Ovary (tissue), 9 donors: Measurements from ENCODE around the gene HLTF. TPM values are rescaled to one million over a fixed set of nuclear protein-coding genes. Genes with fewer than 3 reads are reported as not detected.

Experiments used
- DNase-seq, 5 donors: peaks; one replicate each; pipeline ENCODE4 v3.0.0-alpha.2; 2019 to 2020
- H3K27ac ChIP-seq, 2 donors: fragments of 200-600 bp; one replicate each; pipeline versions ENCODE4 v1.5.1 to v1.8.0; 2019 to 2022
- H3K27me3 ChIP-seq: fragments of 200-600 bp; one replicate; pipeline ENCODE4 v1.8.0; 2022
- H3K36me3 ChIP-seq: fragments of 200-600 bp; sonication (generic); one replicate; pipeline ENCODE4 v1.5.1; 2019
- H3K4me1 ChIP-seq: one replicate; pipeline ENCODE4 v1.8.1; 2013; ENCODE audit warnings: mild to moderate bottlenecking, moderate library complexity; ENCODE audit not compliant: insufficient read depth
- H3K4me3 ChIP-seq: fragments of 200-600 bp; sonication (generic); one replicate; pipeline ENCODE4 v1.5.1; 2017
- H3K9me3 ChIP-seq, 2 donors: fragments of 200-600 bp in 1 of 2; sonication (generic) in 1 of 2; one replicate each; pipeline versions ENCODE4 v1.5.1 to v1.8.1; 2013 to 2019; ENCODE audit warnings: mild to moderate bottlenecking in 1 of 2, moderate library complexity in 1 of 2
- EP300 ChIP-seq: sonication (generic); formaldehyde crosslinking; IDR thresholded peaks from one replicate; pipeline ENCODE4 v1.6.1; 2017; ENCODE audit warnings: antibody characterized with exemption
- POLR2A ChIP-seq: fragments of 450-650 bp; IDR thresholded peaks from one replicate; pipeline ENCODE4 v1.6.1; 2017; ENCODE audit warnings: antibody characterized with exemption, mild to moderate bottlenecking, moderate library complexity
- WGBS, 3 donors: extraction: QIAGEN DNeasy Blood & Tissue Kit in 1 of 3; methylation state at CpG; one replicate each; pipeline versions ENCODE4 v1.1.5 to v1.1.7; 2013 to 2017; 5-methylcytosine and 5-hydroxymethylcytosine counted together
- intact Hi-C, 4 donors: fragments of 100-400 bp; cut with DNase I; formaldehyde crosslinking; loops; one replicate each; pipeline versions ENCODE4 v1.11.0 to v1.15.1; 2022 to 2023
- polyA plus RNA-seq, 2 donors: library from polyadenylated mRNA; stranded (reverse); fragments of 200-250 nt in 1 of 2; fragments of 350-450 nt in 1 of 2; fragmentation: Illumina TruSeq in 1 of 2; extraction: RNeasy Lipid Tissue Mini Kit (QIAGEN cat#74804) in 1 of 2; gene quantifications; one replicate each; pipeline ENCODE4 v1.2.3, GENCODE V29; 2013 to 2014
- total RNA-seq, 7 donors: library from RNA; depleted of rRNA in 2 of 7; stranded (reverse); fragments of >200 nt in 2 of 7; fragmentation: NEBNext Ultra II Directional in 3 of 7; extraction: Animal tissue kit (Norgen Biotek cat#: 25700) in 3 of 7; gene quantifications; one replicate each; pipeline versions ENCODE4 v1.1.0 to v1.2.4, GENCODE V29; 2016 to 2023
- TF ChIP-seq, protein P1 (sequence below), 3 donors: fragments of 450-650 bp in 2 of 3; fragments of 200-600 bp in 1 of 3; IDR thresholded peaks; one replicate each; pipeline versions ENCODE4 v1.5.1 to v1.8.0; 2016 to 2022; ENCODE audit warnings: antibody characterized with exemption in 3 of 3, mild to moderate bottlenecking in 1 of 3
- donor health status: DM: no; HTN: no; CAD: no; lungs with moderate emphysema.
- donor health status: DM: no; HTN: no; CAD: no.
- donor health status: Bipolar disorder and iron deficiency.
- donor health status: DM: yes; HTN: yes; CAD: no.
- donor health status: DM: no; HTN: no; CAD: no.
- donor health status: DM: yes; HTN: yes; CAD: no.

Gene HLTF
- total and polyA plus RNA-seq, 9 donors = 11.3 to 35.3 (median 31.0) TPM

DNA sequence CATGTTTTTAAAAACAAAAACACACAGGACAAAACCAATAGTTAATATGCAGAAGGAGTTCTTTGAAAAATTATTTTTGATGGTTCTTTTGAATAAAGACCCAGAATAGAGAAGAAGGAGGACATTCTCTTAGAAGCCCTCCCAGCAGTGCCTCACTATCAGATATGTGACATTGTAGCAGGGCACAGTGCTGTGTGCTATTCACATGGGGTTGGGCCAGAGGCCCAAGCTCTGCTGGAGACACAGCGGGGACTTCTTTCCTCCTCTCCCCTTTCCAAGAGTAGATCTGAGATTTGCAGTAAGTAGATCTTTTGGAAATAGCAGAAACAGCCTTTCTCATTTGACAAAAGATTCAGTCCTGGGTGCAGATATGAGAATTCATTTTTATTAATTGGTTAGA, 88.7 kb downstream of the HLTF start:
- 90 to 100% (median 91%) methylated on average over 1 of the region's 1 CpG for WGBS, 3 donors
- DNase-seq = no peak
- Histone ChIP-seq H3K9me3 (no peaks in the 10 kb centered on the region), H3K27ac (no peak overlapping the region), H3K36me3 (no peaks in the 10 kb centered on the region), H3K27me3 (no peaks in the 10 kb centered on the region), H3K4me1 (peaks cover 9% of the 10 kb centered on the region), H3K4me3 (no peak overlapping the region)
- TF ChIP-seq EP300 (no peak), POLR2A (no peak)
- TF ChIP-seq, protein P1, sequence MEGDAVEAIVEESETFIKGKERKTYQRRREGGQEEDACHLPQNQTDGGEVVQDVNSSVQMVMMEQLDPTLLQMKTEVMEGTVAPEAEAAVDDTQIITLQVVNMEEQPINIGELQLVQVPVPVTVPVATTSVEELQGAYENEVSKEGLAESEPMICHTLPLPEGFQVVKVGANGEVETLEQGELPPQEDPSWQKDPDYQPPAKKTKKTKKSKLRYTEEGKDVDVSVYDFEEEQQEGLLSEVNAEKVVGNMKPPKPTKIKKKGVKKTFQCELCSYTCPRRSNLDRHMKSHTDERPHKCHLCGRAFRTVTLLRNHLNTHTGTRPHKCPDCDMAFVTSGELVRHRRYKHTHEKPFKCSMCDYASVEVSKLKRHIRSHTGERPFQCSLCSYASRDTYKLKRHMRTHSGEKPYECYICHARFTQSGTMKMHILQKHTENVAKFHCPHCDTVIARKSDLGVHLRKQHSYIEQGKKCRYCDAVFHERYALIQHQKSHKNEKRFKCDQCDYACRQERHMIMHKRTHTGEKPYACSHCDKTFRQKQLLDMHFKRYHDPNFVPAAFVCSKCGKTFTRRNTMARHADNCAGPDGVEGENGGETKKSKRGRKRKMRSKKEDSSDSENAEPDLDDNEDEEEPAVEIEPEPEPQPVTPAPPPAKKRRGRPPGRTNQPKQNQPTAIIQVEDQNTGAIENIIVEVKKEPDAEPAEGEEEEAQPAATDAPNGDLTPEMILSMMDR (IDR thresholded peaks at IDR 0.05) = no peak
- intact Hi-C loops = no loop called here

DNA sequence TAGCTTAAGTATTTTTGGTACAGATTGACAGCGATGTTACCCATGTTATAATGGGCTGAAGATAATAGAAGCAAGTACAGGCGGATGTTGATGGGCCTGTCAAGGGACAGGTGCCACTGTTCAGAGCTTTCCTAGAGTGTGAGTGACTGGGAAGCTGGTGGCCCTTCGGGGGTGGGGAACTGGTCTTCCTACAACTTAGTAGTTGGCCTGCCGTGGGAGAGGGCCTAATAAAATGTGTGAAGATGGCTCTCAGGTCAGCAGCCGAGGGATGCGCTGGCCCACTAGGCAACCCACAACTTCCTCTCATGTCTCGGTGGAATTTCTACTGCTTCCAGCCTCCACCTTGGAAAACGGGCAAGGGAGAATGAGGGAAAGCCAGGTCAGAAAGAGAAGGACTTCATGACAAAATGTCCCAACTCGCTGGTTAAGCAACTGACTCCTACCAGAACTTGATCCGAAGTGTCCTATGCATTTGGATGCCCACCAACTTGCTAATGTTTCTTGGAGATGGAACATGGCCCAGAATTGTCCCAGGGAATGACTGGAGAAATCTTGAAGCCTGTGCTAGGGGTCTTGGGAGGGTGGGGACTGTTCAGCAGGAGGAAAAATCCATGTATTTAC, 93.6 kb downstream of the HLTF start:
- peaks cover 9% of the 10 kb centered on the region for H3K4me1 ChIP-seq
- TF ChIP-seq POLR2A (no peak), EP300 (no peak)
- TF ChIP-seq, protein P1 (IDR thresholded peaks at IDR 0.05) = no peak
- H3K27ac ChIP-seq = peak overlapping the region in 1 of 2 donors; percentile 97
- no peaks in the 10 kb centered on the region for H3K9me3 ChIP-seq
- intact Hi-C loops = no loop called here
- no peak for DNase-seq
- no peaks in the 10 kb centered on the region for H3K36me3 ChIP-seq
- no peaks in the 10 kb centered on the region for H3K27me3 ChIP-seq
- peak overlapping the region; percentile 90 for H3K4me3 ChIP-seq
- WGBS, 3 donors = 91 to 93% (median 92%) methylated on average over 10 of the region's 10 CpGs

DNA sequence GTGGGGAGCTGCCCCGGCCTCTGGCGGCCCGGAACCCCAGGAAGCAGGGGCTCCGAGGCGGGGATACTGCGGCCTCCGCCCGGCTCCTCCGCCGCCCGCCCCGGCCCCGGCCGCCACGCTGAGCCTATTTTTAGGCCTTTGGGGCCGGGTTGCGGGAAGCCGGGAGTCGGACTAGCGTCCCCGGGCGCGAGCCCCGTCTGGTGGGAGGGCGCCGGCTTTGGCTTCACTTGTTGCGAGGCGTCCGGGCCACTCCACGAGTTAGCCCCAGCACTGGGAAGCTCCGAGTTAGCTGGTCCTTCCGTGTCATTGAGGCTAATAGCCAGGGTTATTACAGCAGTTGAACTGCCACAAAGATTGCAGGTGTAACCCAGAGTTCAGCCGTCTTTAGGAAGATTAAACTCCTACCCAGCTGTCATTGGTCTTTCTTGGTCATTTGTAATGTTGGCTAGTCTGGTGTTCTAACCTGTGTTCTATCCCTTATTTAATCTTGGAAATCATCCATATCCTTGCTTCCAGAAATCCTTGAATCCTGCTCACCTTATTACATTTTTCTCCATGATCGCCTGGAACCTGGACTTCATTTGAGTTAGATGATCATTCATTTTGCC, 94.2 kb downstream of the HLTF start:
- H3K27ac ChIP-seq = peak overlapping the region; percentile 95 to 97
- peak in 4 of 5 donors; percentile 49 to 73 (median 63) for DNase-seq
- no peaks in the 10 kb centered on the region for H3K27me3 ChIP-seq
- peak overlapping the region; percentile 90 for H3K4me3 ChIP-seq
- peaks cover 9% of the 10 kb centered on the region for H3K4me1 ChIP-seq
- TF ChIP-seq POLR2A (no peak), EP300 (no peak)
- TF ChIP-seq, protein P1 (IDR thresholded peaks at IDR 0.05) = no peak
- 2 to 3% (median 3%) methylated on average over 29 to 34 of the region's 34 CpGs for WGBS, 3 donors
- no peaks in the 10 kb centered on the region for H3K36me3 ChIP-seq
- no peaks in the 10 kb centered on the region for H3K9me3 ChIP-seq
- intact Hi-C loops = no loop called here

DNA sequence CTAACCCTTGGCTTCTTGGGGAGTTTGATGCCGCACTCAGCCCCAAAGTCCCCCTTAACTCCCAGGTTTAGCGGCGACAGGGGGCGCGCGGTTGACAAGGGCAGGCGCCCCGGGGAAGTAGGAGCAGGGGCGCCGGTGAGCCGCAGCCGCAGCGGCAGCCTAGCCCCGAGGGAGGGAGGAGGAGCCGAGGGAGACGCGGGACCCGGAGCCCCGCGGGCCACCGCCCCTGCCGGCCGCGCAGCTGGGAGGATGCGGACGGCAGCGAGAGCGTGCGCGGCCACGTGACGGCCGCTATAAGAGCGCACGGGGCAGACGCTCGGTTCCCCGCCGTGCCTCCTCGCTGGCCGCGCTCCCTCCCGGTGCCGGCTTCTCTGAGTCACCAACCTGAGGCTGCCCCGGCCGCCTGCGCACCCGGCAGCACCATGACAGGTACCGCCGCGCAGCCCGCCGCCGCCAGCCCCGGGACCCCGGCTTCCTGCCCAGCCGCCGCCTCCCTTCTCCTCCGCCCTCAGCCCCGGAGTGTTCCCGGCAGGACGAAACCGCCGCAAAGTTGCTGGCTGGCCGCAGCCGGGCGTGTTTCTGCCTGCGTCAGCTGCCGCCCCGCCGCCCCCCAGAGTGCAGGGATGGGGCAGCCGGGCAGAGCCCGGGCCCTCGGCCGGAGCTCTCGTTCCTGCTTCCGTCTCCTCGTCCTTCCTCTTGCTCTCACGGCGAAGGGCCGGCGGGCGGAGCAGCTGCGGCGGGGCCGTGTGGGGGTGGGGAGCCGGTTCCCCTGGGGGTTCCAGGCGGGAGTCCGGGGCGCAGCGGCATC, 94.9 kb downstream of the HLTF start, which contains the start of gene GYG1:
Gene GYG1 (plus strand): TSS at position 322 of the 808 bp plus-strand sequence. CDS start 101 bp downstream, at position 423.
- Histone ChIP-seq H3K27ac (peak within 1 kb of the TSS; percentile 95 to 97), H3K27me3 (no peaks in the 10 kb centered on the region), H3K9me3 (no peaks in the 10 kb centered on the region), H3K4me3 (peak within 1 kb of the TSS; percentile 90), H3K36me3 (no peaks in the 10 kb centered on the region), H3K4me1 (peaks cover 9% of the 10 kb centered on the region)
- intact Hi-C loops = loop anchor here in 1 of 4 donors (2.0 kb wide), 1 partner anchor 35 kb away; no protein-coding TSS in a partner anchor
- 0 to 1% (median 0%) methylated on average over 46 to 91 of the region's 91 CpGs for WGBS, 3 donors
- peak; percentile 81 to 89 (median 87) for DNase-seq
- TF ChIP-seq EP300 (no peak), POLR2A (peak; percentile 85)
- TF ChIP-seq, protein P1 (IDR thresholded peaks at IDR 0.05) = peak in 2 of 3 donors; percentile 42 to 45
